ENCODE measurements around the gene FHAD1.

Gene FHAD1

GRCh38 chr1:15326691-15327588 is 79.9 kb downstream of the FHAD1 start:
- DNase-seq (ENCODE audit: low read depth in 2 of 2): no peak

- DNase-seq (ENCODE audit: low read depth in 2 of 2): no peak
Measured at GRCh38 chr1:15328351-15329103, 81.5 kb downstream of the FHAD1 start.

DNA sequence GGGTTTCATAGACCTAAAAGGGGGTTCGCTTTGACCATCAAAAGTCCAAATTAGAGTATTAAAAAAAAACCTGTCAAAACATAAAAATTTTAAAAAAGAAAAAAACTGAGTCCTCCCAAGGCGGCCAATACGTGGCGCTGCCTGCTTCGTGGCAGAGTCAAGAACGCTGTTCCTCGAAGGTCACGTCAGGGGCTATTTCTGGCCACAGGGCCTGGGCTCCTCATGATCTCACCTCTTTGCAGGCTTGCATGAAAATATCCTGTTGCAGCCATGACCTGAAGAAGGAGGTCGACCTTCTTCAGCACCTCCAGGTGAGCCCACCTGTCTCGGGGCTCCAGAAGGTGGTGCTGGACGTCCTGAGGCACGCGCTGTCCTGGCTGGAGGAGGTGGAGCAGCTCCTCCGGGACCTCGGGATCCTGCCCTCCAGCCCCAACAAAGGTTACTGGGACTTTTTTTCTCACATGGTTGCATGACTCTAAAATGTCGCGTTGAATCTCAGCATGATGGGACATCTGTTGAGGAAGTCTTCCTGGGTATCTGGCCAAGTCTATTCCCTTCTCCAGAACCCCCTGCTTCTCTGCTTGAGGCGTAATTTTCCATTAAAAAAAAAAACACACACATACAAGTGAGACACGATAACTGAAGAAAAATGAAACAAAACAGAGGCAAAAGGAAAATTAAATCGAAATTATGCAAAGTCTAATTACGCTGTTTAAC is 82.2 kb downstream of the FHAD1 start:
- no peak for DNase-seq (ENCODE audit: low read depth in 2 of 2)

- DNase-seq (ENCODE audit: low read depth in 2 of 2): no peak
Measured at GRCh38 chr1:15330028-15330427, 83.0 kb downstream of the FHAD1 start.

DNA sequence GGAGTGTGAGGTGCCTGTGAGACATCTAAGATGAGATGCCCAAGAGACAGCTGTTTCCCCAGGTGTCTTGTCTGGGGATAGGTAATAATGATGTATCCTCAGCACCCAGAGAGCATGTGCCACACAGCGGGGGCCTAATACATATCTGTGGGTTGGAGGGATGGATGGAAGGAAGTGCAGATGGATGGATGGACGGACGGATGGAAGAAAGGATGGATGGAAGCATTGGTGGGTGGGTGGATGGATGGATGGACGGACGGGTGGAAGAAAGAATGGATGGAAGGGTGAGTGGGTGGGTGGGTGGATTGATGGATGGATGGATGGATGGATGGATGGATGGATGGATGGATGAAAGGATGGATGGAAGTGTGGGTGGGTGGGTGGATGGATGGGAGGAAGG is 84.2 kb downstream of the FHAD1 start:
- DNase-seq (ENCODE audit: low read depth in 2 of 2): no peak

DNA sequence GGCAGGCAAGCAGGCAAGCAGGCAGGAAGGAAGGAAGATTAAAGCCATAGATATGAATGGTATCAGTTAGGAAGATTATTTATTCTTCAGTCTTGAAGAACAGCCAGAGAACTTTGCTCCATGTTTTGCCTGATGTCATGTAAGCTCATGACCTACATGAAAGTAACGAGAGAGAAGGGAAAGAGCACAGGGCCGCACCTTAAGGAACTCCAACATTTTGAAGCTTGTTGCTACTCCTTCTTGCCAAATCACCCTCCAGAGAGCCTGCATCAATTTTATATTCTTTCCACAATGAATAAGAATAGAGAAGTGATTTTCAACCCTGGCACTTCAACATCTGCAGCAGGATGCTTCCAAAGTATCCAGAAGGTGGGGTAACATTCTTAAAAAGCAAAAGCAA is 84.7 kb downstream of the FHAD1 start:
- no peak for DNase-seq (ENCODE audit: low read depth in 2 of 2)

DNA sequence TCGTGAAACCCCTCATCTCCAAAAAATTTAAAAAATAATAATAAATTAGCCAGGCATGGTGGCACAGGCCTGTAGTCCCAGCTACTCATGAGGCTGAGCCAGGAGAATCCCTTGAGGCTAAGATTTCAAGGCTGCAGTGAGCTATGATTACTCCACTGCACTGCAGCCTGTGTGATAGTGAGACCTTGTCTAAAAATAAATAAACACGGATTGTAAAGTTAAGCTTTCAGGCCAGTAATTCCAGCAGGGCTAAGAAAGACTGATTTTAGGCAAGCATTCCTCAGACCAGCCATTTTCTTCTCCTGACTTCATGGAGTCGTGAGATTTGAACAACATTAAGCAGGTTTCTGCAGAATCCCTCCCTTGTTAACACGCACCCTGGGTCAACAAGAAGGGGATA is 85.5 kb downstream of the FHAD1 start:
- DNase-seq (ENCODE audit: low read depth in 2 of 2): no peak

- DNase-seq (ENCODE audit: low read depth in 2 of 2): no peak
Measured at GRCh38 chr1:15332952-15333715, 86.1 kb downstream of the FHAD1 start.

DNA sequence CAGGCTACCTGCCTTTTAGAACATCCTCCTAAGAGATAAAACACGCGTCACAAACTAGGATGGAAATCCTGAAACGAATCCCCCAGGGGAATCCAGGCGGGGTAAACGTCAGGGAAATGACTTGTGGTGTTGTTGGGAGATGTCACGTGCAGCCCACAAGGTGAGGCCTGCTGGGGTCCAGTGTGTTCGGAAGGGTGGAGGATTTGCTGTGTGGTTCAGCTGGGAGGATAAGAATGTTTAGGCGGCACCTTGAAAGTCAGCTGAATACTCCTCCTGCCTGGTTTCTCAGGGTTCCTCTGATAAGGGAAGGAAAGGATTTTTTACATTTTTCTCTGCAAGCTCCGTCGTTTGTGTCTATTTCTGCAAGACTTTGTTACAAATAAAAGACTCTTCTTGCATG is 88.0 kb downstream of the FHAD1 start:
- no peak for DNase-seq (ENCODE audit: low read depth in 2 of 2)

DNA sequence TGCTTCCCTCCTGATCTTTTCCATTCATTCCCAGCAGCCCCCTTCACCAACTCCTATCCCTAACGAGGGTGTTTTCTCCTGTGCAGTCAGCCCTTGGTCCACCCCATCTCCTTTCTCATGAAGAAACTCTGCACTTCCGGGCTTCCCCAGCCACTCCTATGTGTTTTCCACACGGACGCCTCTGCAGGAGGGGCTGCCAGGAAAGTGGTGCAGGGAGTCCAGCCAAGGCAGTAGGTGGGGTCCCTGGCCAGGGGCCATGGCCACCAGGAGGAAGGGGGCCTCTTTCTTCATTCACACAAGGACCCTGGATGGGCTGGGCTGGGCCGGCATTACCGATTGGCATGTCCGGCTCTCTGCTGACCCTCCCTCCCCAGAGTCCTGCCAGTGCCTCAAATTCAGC is 89.8 kb downstream of the FHAD1 start:
- no peak for DNase-seq (ENCODE audit: low read depth in 2 of 2)

GRCh38 chr1:15337656-15338402 is 90.8 kb downstream of the FHAD1 start:
- no peak for DNase-seq (ENCODE audit: low read depth in 2 of 2)

- DNase-seq (ENCODE audit: low read depth in 2 of 2): no peak
Measured at GRCh38 chr1:15339570-15339969, 92.5 kb downstream of the FHAD1 start.

DNA sequence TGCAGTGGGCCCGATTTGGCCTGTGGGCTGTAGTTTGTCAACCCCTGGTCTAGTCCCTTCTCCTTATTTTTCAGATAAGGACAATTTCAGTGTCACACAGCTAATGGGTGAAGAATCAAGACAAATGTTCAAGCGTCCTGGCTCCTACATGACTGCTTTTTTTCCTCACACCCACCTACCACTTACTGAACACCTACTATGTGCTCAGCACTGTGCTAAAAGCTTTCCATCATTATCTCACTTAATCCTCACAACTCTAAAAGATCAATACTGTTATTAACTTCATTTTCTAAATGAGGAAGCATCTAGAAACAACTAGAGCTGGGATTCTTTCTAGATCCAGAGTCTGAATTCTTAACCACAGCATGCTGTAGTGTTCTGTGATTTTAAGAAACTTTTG is 94.2 kb downstream of the FHAD1 start:
- DNase-seq (ENCODE audit: low read depth in 2 of 2): no peak

DNA sequence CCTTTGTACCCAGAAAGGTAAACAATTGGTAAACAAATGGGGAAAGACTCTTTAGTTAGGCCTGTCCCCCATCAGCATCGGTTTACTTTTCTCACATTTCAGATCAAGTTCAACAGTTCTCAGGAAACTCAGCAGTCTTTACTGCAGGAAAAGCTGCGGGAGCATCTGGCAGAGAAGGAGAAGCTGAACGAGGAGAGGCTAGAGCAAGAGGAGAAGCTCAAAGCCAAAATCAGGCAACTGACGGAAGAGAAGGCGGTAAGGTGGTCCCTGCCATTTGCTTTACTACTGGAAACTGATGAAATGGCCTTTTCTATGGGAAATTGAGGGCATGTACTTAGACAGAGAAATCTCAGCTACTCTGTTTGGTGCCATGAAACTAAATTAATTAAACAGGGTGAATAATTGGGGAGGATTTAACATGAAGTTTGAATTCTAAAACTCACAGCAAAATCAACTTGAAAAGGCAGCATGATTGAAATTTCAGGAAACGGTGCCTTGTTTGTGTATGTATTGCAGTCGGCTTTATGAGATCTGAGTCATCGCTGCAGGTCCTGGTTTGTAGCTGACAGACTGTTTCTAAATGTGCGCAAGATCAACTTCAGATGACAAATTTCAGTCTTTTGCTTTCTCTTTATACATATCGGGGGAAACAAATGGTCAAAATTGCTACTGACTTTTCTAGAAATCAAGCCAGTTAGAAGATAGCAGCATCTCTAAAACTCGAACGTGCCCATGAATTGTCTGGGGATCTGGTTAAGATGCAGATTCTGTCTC is 94.8 kb downstream of the FHAD1 start:
- DNase-seq (ENCODE audit: low read depth in 2 of 2): no peak

DNA sequence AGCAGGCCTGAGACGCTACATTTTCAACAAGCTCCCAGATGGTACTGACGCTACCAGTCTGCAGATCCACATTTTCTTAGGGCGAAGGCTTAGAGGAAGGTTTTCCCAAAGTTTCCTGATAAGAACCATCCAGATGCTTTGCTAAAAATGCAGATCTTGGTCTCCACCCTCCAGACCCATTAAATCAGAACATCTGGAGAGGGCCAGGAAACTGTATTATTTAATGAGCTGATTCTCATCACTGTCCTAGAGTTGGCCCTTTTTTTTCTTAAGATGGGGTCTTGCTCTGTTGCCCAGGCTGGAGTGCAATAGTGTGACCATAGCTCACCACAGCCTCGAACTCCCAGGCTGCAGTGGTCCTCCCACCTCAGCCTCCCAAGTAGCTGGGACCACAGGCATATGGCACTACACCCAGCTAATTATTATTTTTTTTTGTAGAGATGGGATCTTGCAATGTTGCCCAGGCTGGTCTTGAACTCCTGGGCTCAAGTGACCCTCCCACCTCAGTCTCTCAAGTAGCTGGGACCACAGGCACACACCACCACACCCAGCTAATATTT is 95.5 kb downstream of the FHAD1 start:
- no peak for DNase-seq (ENCODE audit: low read depth in 2 of 2)

- DNase-seq (ENCODE audit: low read depth in 2 of 2): no peak
Measured at GRCh38 chr1:15343099-15343498, 96.1 kb downstream of the FHAD1 start.

GRCh38 chr1:15343729-15344128 is 96.7 kb downstream of the FHAD1 start:
- DNase-seq (ENCODE audit: low read depth in 2 of 2): no peak

DNA sequence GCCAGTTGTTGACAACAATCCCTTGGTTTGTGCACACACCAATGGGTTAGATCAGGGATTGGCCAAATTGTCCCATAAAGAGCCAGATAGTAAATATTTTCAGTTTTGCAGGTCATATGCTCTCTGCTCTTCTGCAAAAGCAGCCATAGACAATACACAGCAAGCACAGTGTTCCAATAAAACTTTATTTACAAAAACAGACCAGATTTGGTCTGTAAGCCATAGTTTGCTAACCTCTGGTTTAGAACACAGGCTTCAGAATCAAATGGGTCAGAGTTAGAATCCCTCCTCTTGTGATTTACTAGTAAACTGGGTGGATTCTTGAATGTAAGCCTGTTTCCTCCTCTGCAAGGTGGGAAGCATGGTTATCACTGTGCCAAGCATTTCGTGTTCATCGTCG is 97.4 kb downstream of the FHAD1 start:
- DNase-seq (ENCODE audit: low read depth in 2 of 2): no peak

- no peak for DNase-seq (ENCODE audit: low read depth in 2 of 2)
Measured at GRCh38 chr1:15344800-15345704, 98.0 kb downstream of the FHAD1 start.
